Measurements from ENCODE around the gene PTMA.

DNA sequence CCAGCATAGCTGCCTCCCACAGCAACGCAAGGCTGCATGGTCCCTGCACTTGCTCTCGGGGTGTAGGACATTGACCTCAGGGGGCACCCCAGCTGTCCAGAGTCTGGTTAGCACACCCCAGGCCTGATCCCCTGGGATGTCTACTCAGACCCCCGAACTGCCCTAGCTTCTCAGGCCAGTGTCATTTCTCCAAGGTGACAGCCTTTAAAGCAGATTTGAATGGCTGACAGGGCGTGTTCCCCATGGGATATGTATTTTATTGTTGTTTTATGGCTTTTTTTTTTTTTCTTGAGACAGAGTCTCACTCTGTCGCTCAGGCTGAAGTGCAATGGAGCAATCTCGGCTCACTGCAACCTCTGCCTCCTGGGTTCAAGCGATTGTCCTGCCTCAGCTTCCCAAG, 40.8 kb upstream of the PTMA start:
- TF ChIP-seq POLR2AphosphoS5 (IDR thresholded peaks at IDR 0.05; ENCODE audit: borderline replicate concordance, low read depth, low read length): no peak
- TF ChIP-seq EZH2 (IDR thresholded peaks at IDR 0.05): no peak
